GM12801 (cell line): ENCODE measurements around the gene ANKRD12.

Source experiments
- CTCF ChIP-seq: IDR thresholded peaks from one replicate; pipeline ENCODE4 v1.5.1; 2011; ENCODE audit warnings: control low read depth; ENCODE audit not compliant: insufficient read length; ENCODE audit errors: extremely low read depth

The ANKRD12 gene

GRCh38 chr18:9217743-9218451 lies 81.3 kb downstream of the ANKRD12 start:
- TF ChIP-seq CTCF = no peak

- no peak for TF ChIP-seq CTCF
These were observed 84.5 kb downstream of the ANKRD12 start for GRCh38 chr18:9221040-9221439.

GRCh38 chr18:9221661-9222060 lies 85.1 kb downstream of the ANKRD12 start:
- TF ChIP-seq CTCF = no peak

- TF ChIP-seq CTCF = no peak
These were observed 86.8 kb downstream of the ANKRD12 start for GRCh38 chr18:9223356-9223755.

GRCh38 chr18:9226463-9226862 lies 89.9 kb downstream of the ANKRD12 start:
- no peak for TF ChIP-seq CTCF

- TF ChIP-seq CTCF = no peak
These were observed 95.4 kb downstream of the ANKRD12 start for GRCh38 chr18:9231852-9232486.

- no peak for TF ChIP-seq CTCF
These were observed 96.4 kb downstream of the ANKRD12 start for GRCh38 chr18:9232977-9233376.
